Stromal cell of bone marrow (primary cell): Measurements from ENCODE around the gene PDE4D.

Source experiments
- DNase-seq: peaks from one replicate; pipeline ENCODE4 v3.0.0-alpha.2; 2012; ENCODE audit warnings: low read depth

Gene PDE4D

GRCh38 chr5:59838989-59839388 is 54.5 kb downstream of the PDE4D start:
- no peak for DNase-seq

DNA sequence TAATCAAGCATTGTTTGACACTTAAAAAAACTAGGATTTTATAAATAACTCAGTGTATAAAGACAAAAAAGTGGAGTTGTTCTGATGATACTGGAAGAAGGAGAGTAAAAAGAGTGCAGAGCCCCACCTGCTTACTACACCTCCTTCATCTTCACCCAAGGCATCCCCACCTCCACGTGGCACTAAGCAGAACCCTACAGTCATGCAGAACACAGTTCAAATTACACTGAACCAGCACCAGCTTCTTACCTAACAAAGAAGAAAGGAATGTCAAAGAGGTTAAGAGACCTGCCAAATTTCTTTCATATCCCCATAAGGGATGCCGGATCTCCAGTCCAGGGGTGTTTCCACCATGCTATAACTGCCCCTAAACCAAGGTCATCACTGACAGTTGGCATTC is 55.5 kb downstream of the PDE4D start:
- no peak for DNase-seq

- no peak for DNase-seq
Measured at GRCh38 chr5:59837071-59837470, 56.5 kb downstream of the PDE4D start.

DNA sequence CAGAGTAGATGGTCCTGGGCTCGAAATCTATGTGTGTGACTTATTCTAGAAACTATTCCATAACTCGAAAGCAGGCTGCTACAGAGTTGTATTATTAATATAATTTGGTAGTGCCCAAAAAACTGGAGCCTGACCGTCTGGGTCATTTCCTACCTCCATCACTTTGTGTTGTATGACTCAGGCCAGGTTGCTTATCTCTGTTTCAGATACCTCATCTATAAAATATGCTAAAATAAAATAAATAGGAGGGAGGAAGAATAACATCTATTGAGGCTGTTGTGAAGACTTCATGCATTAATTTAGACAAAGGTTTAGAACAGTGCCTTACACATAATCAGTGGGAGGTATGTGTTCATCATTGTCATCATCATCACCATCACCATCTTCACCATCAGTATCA is 57.7 kb downstream of the PDE4D start:
- no peak for DNase-seq

DNA sequence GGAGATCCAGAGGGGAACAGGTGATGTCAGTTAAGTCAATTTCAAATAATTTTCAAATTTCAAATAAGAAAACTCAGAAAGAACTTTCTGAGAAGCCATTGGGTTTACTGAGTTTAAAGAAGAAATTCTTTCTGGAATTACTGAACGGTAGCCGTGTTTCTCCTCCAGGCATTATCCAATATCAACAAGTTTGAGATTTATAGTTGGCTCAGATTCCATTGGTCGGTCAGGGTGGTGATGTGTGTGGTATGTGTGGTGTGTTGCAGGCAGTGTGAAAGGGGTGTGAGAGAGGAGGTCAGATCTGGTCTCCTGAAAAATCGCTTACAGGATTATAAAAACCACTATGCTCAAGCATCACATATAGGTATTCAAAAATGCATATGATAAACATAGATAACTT is 60.1 kb downstream of the PDE4D start:
- DNase-seq: no peak

GRCh38 chr5:59832577-59833301 is 60.8 kb downstream of the PDE4D start:
- DNase-seq: no peak

DNA sequence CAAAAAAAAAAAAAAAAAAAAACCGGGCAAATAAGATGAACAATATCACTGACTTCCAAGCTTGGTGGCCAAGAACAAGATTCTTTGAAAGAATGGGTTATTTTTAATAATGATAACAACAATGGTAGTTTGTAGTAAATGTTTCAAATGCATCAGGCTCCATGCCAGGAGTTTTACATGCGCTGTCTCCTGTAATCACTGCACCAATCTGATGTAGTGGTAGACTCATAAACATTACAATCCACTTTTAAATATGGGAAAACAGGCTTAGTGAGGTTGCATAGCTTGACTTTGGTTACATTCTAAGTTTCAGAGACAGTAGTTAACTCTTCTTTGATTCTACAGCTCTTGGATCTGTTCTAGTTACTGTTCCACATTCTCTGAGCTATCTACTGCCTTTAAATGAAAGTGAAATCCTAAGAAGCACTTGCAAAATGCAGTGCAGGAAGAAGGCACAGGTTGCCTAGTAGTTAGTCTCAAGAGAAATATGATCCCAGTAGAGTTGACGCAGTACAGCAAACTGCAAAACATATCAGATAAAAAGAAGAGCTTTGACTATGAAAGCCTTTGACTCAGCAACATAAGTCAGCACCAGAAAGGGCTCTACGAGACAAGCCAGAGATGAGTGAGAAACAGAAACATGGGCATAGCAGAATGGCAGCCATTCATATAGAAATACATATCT is 62.1 kb downstream of the PDE4D start:
- DNase-seq: no peak

- DNase-seq: no peak
Measured at GRCh38 chr5:59830536-59831200, 62.9 kb downstream of the PDE4D start.

DNA sequence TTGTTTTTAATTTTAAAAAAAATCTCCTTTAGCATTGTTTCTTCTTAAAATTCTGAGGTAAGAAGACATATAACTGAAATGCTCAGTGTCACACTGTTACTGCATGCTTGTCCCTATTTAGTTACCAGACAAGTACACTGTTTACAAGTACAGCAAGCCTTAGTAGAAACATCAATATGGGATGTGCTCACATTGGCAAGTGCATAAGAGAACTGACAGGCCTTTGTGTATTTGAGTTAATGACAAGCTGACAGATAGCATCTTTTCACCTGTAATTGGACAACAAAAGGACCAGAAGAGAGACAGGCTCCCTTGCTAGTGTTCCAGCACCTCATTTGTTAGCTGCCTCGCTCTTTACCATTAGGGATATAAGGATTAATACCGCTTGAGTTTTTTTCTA is 63.6 kb downstream of the PDE4D start:
- no peak for DNase-seq

DNA sequence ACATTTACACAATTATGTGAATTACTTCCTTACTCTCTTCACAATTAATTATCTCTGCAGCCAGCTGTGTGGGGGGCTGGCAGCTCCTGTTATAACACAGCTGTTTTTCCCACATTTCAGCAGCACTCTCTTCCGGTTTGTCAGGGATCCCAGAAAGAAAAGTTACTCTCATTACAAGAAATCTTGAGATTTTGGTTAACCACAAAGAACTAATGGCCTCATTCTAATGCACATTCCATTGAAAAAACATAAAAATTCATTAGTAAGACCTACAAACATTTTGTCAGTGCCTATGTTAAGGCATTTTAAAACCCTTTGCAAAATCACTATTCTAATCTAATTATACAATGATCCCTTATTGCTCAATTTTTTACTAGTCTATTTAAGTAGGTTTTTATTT is 64.1 kb downstream of the PDE4D start:
- peak; percentile 15 for DNase-seq

GRCh38 chr5:59828623-59829022 is 64.9 kb downstream of the PDE4D start:
- DNase-seq: no peak

DNA sequence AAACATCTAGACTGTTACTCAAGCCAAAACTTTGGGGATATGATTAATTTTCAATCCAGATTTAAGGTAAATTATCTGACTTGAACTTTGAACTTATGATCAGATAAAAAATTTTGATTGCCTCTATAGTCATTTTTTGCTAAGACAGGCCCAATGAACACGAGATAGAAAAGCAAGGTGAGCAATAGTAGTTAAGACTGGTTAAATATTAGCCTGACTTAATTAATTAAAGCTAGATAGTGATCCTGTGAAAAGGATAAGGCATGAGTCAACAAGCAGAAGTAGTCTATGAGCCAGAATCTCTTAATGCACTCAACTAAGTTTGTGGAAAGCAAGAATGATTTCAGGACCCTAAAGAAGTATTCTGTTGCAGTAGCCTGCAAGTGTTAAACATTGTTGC is 66.5 kb downstream of the PDE4D start:
- no peak for DNase-seq

DNA sequence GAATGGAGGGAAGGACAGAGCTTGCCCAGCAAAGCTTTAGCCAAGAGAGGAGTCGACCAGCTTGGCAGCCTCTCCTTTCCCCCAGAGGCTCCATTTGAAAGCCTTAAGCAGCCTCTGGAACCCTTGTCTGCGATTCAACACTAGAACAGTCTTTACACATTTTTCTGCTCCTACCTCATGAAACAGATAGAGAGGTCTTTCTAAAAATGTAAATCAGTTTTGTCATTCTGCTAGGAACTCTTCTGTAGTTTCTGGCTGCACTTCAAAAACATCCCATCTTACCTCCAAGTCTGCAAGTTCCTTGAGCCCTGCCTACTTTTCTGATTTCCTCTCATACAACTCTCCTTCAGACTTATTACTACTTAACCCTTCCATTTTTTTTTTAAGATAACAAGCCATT is 70.1 kb downstream of the PDE4D start:
- DNase-seq: no peak

- no peak for DNase-seq
Measured at GRCh38 chr5:59819806-59820205, 73.7 kb downstream of the PDE4D start.

DNA sequence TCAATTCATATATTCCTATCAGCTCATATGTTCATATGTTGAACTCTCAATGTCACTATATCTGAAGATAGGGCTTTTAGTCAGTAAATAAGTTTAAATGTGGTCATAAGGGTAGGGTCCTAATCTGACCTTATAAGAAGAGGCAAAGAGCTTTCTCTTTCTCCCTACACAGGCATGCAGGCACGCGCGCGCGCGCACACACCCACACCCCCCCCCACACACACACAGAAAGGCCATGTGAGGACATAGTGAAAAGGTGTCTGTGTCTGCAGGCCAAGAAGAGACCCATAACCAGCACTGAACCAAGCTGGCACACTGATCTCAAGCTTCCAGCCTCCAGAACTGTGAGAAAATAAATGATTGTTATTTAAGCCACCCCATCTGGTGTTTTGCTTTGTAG is 76.0 kb downstream of the PDE4D start:
- no peak for DNase-seq

DNA sequence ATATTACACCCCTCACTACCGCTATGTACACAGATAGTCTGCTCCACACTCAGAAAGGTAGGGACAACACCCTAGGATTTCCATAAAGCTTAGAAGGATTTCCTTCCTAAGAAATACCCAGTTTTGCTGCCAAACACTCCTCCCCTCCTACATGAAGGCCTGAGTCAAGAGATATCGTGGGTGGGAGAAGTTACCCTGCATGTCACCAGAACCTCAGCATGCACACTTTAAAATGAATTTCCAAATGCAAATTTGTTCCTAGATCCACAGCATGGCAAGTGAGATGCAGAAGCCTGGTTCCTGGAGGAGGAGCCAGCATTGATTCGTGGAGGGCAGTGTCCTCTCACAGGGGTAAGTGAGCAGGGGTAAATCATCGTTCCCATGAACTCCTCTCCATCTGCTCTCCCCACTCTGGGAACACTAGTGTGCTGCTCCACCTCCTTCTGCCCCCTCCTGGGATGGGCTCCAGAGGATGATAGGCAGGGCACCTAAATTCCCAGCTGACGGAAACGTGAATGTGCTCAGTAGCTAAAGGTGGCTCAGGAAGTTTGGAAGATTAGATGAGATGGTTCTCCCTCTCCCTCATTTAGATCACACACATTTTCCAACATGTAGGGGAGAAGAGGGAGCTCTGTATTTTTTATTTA is 76.7 kb downstream of the PDE4D start:
- no peak for DNase-seq

DNA sequence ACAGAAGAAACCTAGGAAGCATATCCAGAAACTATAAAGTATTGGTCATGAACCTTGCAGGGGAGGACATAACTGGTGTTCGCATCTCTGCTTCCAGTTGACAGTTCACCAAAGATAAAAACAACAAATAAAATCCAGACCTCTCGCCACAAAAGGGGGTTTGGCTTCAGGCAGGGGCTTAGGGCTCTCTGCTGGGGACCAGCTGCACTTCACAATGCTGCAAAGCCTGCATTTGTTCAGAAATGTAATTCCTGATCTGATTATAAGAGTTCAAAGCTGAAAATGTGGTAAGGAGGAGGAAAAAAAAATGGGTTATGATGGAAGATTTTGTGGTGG is 79.0 kb downstream of the PDE4D start:
- no peak for DNase-seq

DNA sequence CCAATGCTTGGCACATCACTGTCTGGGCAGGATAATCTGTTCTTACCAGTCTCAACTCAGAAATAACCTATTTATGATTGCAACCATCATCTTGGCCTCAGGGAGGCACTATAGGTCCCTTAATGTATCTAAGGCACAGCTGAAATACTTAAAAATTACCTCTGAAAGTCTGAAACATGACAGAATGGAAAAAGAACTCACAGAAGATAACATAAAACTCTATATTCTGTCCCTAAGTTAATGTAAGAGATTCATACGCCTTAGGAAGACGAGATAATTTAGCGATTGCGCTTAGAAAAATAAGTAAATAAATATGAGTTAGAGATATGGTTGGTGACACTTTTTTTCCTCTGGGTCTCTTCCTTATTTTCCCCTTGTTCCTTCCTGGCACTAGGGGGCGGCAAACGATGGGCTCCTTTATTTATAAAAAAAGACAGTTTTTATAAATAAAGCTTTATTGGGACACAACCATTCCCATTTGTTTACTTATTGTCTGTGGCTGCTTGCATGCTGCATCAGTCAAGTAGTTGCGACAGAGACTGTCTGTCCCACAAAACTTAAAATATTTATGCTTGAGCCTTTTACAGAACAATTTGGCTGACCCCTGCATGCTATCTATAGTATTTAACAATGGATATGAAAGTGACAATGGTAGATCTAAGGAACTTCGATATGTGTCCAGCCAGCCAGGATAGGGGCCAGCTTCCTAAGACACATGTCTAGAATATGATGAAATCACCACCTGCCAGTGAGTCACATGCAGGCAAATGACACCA is 79.6 kb downstream of the PDE4D start:
- peak; percentile 39 for DNase-seq

- DNase-seq: peak; percentile 43
Measured at GRCh38 chr5:59810041-59810440, 83.5 kb downstream of the PDE4D start.

DNA sequence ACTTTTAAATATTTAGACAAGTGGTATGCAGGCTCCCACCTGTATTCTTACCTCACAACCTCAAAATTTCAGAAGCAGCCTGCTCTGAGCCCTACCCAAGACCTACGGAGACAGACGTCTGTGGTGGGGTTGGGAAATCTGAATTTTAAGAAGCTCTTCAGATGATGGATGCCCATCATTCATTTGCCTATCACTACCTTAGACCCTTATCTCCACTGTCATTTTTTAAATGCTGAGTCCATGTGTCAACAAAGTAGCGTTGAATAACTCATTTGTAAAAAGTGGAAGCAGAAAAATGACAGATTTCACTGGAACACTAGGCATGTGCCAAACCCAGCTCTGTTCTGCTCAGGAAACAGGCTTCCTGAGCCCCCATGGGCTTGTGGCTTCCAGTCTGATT is 85.7 kb downstream of the PDE4D start:
- DNase-seq: no peak

DNA sequence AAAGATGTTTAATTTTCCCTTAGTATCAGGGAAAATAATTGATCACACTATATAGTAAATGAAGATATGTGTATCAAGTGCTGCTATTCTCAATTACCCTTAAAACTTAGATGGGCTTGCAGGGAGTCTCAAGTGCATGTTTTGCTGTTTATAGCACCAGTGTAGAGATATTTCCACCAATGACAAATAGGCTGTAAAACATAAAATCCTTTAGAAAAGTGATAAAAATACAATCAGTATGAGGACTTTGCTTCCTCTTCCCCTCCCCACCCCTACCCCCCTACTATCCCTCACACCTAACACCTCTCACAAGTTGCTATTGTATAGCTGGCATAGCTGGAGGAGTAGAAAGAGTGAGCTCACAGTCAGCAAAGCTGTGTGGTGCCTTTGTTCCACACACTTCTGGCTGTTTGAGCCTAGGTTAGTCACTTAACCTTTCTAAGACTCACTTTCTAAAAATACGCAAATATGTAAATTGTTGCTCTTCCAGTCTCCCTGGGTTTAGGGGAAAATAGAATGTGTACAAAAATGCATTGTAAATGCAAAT is 93.1 kb downstream of the PDE4D start:
- no peak for DNase-seq
